ENCODE data around the gene CCDC182.
A peak's percentile ranks its signal among the peaks of the same experiment; 100 is the strongest.

The CCDC182 gene

DNA sequence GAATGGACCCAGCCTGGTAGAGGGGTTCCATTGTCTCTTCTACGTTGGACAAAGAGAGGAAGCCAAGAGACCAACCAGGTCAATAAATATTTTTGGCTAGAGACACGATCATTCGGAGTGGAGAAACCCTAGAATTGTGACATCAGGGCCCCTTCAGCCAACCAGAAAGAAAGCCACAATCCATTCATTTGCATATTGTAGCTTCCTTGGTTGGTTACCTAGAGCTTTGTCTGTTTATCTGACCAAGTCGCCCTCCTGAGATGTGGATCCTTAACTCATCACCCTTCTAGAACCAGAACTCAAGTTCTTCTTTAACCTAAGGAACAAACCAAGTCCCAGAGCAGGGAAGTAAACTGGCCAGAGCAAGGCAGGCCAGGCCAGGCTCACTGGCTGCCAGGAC is at the start of gene CCDC182:
Gene CCDC182 (minus strand): TSS at position 58 of the 400 bp plus-strand sequence. CDS start 27 bp downstream, at position 31.
- DNase-seq (ENCODE audit: low read depth), result no peak

DNA sequence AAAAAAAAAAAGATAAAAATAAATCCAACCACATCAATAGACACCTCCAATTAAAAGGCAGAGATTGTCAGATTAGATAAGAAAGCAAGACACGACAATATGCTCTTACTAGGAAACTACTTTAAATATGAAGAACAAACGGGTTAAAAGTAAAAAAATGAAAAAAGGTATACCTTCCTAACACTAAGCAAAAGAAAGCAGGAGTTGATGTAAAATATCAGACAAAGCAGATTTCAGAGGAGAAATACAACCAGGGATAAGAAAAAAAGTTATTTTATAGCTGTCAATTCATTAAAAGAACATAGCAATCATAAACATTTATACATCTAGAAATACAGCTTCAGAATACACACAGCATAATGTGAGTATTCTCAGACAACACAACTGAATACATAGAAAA is 49.7 kb upstream of the CCDC182 start:
- DNase-seq (ENCODE audit: low read depth), result no peak

DNA sequence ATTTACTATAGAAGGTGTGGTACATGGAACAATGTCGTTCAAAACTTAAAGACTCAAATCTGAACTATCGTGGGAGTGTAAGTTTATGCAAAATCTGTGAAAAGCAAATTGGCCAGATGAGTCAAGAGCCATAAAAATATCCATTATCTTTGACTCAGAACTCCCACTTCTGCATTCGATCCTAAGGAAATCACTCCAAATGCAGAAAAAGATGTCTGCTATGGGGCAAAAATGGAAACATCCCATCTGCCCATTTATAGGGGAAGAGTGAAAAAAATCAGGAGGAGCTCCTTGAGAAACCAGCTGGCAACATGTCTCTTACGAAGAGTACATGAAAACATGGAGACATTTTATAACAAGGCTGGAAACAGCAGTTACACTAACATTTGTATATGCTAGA is 43.6 kb upstream of the CCDC182 start:
- no peak for DNase-seq (ENCODE audit: low read depth)

DNA sequence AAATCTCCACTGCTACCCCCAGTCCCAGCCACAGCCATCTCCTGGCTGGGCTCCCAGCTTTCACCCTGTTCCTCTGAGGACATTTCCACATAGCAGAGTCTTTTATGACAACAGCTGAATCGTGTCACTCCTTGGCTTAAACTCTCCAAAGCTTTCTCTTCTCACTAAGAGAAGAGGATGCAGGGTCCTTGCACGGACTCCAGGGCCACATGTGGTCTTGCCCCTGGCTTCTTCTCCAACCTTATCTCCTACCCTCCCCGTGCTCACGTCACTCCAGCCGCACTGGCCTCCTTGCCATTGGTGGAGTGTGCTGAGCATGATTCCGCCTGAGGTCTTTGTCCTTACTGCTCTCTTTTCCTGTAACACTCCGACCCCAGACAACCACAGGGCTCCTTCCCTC is 39.9 kb upstream of the CCDC182 start:
- DNase-seq (ENCODE audit: low read depth), result no peak

DNA sequence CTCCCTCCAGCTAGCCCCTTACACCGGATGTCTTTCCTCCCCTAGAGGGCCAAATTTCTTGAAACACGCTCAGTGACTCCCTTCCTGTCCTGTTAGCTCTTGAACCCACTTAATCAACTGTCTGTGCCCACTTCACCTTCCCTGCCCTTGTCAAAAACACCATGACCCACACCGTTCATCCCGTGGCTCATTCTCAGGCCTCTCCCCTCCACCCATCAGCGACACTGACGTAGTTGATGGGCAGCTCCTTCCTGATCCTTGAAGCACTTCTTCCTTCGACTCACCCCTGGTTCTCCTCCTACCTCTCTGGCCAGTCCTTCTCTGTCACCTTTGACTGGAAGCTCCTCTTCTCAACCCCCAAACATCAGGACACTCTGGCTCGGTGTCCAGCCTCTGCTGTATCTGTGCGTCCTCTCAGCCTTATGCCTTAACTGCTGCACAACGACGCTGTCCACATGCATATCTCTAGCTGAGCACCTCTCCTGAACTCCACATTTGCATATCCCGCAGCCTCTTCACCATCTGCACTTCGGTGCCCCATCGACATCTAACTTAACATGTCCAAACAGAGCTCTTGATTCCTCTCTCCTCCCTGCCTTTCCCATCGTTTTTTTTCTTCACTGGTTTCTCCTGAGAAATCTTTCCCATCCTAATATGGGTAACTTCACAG is 39.3 kb upstream of the CCDC182 start:
- DNase-seq (ENCODE audit: low read depth), result no peak

DNA sequence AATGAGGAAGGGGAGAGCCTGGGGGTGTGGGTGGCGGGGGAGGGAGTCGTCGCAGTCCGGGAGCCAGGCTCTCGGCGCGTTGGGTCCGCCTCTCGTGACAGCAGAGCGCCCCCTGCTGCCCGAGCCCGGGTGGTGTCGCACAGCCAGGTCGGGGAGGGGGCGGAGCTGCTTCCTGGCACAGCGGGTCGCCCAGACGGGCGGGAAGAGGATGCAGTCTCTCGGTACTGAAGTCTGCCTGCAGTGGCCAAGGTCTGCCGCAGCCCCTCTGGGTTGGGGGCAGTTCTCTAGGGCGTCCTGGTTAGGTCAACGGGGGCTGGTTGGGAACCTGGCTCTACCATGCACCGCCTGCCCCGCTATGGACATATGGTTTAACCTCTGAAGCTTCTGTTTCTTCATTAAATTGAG is 38.2 kb upstream of the CCDC182 start:
- DNase-seq (ENCODE audit: low read depth), result peak; percentile 58

DNA sequence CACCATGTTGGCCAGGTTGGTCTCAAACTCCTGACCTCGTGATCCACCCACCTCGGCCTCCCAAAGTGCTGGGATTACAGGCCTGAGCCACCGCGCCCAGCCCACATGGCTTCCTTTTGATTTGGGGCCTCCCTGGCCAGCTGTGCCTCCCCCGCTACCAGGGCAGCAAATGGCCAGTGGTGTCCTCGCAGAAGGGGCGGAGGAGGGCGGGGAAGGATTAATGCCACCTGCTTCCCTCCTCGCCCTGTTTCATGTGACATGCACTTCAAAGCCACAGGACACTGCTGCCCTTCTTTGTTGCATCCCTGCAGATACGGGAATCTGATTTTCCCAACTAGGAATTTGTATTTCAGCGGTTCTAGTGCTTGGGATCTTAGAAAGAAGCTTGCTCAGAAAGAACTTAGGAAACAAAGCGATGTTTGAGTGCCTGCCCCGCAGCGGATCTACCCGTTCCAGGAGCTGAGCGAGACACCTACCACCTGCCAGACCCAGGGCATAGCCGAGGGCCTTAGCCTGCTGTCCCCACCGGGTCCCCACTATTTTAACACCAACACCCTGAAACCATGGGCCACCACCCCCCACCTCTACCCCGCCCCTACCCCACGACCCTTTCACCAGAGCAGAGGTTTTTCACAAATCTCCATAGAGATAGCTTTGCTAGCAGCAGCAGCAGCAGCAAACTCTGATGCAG is 37.7 kb upstream of the CCDC182 start:
- DNase-seq (ENCODE audit: low read depth), result no peak

DNA sequence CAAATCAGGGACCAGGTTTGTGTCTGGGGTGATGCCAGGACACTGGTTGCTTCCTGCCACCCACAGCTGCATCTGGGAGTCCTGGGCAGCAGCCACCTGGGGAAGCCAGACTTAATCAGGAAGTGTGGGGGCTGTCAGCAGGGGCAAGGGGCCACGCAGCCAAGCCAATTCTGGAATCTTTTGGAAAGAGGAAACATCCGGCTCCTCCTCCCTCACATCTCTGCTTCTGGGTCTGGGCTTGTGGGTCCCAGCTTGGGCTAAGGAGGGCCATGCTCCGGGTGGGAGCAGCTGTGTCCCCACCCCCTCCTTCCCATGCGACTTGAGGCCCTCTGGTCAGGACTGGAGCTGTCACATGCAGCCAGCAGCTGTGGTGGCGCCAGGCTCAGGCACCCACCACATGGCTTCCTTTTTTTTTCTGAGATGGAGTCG is 37.0 kb upstream of the CCDC182 start:
- no peak for DNase-seq (ENCODE audit: low read depth)

DNA sequence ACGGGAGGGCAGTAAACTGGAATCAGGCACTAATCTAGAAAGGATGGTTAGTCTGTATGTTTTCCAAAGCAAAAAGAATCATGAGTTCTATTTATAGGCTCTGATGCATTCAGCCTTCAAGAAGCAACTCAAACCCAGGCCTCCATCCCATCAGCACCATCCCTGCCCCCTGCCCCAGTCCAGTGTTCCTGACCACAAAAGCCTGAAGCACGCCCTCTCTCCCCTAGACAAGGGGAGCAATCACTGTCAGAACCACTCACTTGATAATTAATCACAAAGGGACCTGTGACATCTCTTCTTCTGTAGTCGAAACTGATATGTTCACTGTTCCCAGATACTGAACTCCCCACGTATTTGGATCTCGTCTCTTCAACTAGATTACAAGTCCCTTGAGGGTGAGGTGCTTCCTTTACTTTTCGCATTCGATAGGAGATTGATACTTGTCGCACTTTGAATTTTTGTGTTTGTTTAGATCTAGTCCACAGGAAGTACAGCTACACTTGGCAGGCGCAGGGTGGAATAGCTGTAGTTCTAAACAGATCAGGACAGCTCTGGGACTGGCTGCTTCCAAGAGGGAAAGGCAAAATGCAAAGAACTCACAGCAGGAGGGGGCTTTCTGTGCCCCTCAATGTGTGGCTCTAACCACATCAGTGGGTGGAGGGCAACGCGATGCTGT is 36.4 kb upstream of the CCDC182 start:
- DNase-seq (ENCODE audit: low read depth), result no peak

DNA sequence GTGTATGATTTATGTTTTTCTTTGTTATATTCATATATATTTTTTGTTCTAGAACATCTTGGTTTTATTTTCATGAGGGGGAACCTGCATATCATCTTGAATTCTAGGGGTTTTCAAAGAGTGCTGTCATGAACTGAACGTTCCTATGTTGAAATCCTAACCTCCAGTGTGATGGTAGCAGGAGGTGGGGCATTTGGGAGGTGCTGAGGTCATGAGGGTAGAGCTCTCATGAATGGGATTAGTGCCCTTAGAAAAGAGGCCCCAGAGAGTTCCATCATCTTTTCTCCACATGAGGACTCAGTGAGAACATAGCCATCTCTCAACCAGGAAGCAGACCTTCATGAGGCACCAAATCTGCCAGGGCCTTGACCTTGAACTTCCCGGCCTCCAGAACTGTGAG is 34.6 kb upstream of the CCDC182 start:
- DNase-seq (ENCODE audit: low read depth), result no peak

DNA sequence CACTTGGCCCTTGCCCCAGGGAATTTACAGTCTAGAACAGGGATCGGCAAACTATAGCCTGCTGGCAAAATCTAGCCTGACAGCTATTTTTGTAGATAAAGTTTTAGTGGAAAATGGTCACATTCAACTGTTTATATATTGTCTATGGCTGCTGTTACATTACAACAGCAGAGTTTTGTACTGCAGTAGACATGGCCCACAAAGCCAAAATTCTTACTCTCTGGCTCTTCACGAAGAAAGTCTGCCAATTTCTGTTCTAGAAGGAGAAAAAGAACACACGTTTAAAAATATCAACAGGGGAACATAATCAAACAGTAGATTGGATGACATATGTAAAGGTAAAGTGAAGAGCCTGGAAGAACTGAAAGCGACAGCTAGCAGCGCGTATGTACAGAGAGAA is 33.2 kb upstream of the CCDC182 start:
- no peak for DNase-seq (ENCODE audit: low read depth)

DNA sequence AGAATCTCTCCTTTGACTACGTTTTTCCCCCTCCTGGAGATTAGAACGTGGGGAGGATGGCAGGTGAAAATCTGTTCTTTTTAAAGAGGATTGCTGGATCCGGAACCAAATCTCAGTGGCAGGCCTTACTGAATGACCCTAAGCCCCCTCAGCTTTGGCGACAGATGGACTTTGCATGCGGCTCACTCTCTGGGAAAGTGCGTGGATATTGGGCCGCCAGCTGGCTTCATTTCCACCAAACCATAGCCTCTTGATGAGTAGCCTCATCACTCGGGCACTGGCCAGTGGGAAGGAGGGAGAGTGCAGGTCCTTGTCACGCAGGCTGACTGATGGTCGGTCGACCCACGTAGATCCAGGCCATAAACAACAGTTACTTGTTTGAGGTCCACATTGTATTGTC is 31.3 kb upstream of the CCDC182 start:
- no peak for DNase-seq (ENCODE audit: low read depth)

DNA sequence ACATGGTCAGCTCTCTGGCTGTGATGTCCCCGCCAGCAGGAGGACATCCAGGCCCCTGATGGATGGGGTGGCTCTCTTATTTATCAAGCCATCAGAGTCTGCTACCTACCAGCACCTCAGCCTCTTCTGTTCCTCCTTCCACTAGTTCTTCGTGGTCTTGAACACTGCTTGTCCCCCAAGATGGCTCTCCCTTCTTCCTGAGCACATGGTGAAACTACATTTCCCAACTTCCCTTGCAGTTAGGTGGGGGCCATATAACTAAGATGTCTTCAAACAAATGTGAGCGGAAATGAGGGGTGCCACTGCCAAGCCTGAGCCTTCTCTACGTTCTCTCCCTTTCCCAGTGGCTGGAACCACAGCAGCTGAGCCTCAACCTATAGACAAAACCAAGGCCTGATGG is 29.8 kb upstream of the CCDC182 start:
- DNase-seq (ENCODE audit: low read depth), result no peak

DNA sequence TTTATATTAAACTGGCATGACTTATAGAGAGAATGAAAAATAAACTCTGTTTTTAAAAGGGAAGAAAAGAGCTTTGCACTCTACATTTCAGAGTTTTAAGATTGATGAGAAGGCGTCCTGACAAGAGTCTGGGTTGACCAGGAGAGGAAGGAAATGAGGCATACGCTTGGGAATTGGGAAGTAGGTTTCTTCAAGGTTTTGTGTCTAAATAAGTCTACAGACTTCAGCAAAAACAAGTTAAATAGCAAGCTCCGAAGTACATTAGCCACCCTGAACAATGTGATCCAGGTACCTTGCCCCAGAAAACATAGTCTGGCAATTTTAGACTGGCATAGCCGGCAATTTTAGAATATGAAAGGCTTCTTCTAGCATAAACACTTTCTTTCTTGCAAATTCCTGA is 28.5 kb upstream of the CCDC182 start:
- no peak for DNase-seq (ENCODE audit: low read depth)

DNA sequence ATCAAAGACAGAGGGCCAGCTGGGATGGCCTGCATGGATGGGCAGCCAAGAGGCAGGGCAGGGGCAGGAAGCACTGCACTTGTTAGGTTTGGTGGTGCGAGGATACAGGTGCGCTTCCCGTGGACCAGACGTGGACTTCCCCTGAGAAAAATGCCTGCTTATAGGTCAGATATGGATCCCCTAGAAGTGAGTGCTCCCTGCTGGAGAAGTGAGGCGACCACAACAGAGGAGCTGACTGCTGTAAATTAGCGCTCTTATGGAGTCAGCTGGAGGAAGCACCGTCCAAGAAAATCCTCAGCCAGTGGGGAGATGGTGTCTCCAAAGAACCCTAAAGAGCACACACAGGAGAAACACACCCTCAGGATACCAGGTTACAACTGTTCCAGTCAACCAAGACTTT is 27.7 kb upstream of the CCDC182 start:
- no peak for DNase-seq (ENCODE audit: low read depth)

DNA sequence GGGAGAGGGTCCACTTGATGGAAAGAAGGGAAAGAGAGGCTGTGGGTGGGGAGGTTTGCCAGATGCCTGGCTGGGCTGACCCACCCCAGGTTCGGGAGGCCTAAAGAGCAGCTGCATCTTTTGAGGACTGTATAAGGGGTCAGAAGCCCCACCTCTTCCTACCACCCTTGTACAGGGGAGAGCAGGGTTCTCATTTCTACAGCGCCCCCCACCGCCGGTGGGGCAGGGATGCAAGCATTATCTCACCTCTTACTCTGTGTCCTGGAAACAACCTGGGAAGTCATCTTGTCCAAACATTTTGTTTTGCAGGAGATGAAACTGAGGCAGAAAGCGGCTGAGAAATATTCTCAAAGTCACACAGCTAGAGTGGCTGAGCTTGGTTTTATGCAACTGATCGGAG is 22.5 kb upstream of the CCDC182 start:
- no peak for DNase-seq (ENCODE audit: low read depth)

DNA sequence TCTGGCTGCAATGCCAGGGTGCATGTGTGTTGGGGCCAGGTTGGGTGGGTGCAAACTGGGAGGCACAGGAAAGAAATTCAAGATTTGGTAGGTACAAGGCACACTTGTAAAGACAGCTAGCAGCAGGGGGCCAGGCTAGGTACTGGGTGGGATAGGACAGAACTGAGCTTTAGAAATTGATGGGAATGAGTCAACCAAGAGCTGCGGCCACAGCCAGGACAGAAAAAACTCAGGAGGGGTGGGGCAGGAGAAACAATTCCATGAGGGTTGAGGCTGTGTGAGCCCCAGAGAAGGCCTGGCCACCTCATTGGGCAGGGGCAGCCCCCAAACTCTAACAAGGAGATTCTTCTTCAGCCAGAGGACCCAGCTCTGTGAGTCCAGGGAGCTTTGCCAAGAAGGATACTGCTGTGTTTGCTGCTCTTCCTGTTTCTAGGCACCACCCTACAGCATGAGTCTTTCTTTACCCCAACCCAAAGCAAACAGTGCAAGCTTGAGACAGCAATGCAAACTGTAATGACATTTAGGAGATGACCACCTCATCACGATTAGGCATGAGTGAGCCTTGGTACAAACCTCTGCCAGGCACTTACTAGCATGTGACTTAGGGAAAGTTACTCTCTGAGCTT is 21.3 kb upstream of the CCDC182 start:
- no peak for DNase-seq (ENCODE audit: low read depth)

DNA sequence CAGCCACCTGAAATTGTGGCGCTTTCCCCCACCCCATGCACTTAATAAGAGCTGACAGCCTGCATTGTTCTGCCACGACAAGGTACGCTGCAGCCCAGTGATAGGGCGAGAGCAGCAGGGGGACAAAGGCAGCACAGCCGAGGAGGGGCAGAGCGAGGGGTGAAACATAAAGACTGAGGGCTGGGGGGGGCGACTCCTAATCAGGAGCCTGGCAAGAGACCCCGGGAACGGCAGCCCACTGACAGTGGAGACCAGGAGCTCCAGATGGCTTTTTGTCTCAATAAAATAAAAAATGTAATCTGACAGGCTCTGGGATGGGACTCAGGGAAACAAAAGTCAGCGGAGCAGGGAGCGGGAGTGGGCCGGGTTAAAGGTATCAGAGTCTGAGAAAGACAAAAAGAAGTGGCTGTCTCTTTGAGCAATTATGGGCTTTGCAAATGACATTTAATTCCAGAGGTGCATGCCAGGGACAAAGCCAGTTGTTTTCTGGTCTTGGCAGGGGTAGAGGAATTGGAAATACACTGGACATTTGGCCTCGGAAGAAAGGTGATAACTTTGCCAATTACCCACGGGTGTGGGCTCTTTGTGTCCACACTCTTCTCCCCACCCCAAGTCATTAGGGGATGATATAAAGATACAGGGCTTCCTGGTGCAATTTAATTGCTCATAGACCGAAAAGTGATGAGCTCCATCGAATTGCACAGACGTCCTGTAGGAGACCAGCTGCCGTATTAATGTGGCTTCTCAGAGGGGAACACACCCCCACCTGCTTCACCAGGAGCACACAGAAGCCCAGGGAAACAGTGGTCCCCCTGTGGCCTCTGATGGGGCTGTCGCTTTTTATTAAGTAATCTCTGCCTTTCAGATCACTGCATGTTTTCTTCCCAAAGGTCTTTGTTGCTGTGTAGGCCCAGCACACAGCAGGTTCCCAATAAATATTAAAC is 17.6 kb upstream of the CCDC182 start:
- DNase-seq (ENCODE audit: low read depth), result no peak

DNA sequence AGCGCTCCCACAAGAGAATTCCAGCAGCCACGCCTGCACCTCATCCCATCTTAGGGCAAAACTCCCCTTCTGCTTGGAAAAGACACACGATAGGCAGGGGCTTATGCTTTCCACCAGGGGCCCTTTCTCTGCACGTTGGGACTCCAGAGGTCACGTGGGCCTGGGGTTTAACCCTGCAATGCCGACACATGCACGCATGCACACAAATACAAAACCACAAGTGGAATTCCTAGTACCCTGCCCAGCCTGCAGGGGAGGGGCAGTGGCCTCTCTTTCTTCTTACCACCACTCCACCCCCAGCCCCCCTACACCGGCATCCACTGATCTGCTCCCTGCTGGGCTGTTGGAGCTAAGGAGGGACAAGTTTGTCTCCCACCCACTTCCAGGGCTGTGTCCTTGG is 16.8 kb upstream of the CCDC182 start:
- no peak for DNase-seq (ENCODE audit: low read depth)

DNA sequence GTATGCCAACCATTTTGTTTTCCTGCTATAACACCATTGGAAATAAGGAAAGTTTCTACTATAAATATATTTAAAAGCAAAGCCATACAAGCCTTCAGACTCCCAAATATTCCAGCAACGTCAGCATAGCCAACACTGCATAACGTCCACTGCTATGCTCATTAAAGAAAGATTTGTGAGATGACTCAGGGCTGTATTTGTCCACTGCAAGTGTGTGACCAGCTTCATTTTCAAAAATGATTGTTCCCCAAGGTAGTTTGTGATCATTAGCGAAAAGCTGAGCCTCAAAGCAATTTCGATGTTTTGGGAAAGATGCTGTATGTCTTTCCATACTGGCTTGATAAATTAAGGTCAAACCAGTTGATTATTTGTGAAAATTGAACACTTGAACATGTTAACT is 14.9 kb upstream of the CCDC182 start:
- no peak for DNase-seq (ENCODE audit: low read depth)

DNA sequence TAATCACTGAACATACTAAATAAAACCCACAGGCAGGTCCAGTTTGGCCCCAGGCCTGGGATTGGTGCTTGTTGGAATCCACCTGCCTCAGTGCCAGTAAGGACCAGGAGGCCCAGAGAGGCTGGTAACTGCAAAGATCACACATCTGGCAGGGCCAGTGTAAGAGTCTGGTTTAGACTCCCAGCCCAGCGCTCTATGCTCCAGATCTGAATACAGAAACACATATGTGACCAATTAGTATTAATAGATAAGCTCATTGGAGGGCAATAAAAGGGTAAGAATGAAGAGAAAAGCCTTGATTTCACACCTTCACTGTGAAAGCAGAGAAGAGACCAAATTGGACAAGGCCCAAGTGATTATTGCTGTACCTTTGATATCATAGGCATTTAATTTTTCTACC is 13.6 kb upstream of the CCDC182 start:
- DNase-seq (ENCODE audit: low read depth), result no peak

DNA sequence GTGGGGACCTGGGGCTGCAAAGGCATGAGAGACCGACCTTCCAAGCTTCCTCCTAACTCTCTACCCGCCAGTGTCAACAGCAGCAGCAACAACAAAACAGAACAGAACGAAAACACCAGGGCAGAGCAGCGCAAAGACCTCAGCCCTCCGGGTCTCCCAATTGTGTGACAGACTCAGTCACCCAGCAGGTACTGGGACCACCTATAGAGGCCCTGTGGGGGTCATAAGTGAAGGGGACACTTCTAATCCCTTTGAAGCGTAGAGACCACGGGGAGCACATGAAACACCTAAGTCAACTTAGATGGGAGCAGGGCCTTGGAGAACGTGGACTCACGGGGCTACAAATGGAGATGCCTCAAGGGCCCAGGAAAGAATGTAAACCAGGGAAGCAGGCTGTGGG is 12.6 kb upstream of the CCDC182 start:
- DNase-seq (ENCODE audit: low read depth), result no peak
